Stimulated activated CD4-positive, alpha-beta T cell treated with anti-CD3 and anti-CD28 coated beads, Interleukin-2, amount 100 ng/mL, for 24 hours (primary cell): ENCODE measurements around the gene HTRA1.

Source experiments
- DNase-seq, 2 donors: peaks; one replicate each; pipeline ENCODE4 v3.0.0-alpha.2; 2020

Gene HTRA1

GRCh38 chr10:122521011-122521410 is 59.7 kb downstream of the HTRA1 start:
- DNase-seq, result no peak

DNA sequence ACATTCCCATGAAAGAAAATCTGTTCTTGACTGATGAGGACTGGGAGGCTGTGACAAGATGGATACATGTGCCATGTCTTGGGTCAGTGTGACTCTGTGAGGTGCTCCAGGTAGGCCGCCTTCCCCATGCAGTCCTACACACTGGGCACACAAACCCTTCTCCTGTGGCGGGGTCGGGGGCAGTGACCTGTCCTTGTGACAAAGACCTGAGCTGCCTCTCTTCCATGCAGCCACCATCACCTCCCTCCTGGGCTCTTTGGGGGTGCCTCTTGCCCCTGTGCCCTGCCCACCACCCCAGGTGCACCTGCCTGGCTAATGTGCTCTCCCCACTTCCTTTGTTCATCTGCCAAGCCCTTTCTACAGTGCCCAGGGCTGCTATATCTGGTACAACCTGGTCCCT is 63.5 kb downstream of the HTRA1 start:
- DNase-seq, result no peak

DNA sequence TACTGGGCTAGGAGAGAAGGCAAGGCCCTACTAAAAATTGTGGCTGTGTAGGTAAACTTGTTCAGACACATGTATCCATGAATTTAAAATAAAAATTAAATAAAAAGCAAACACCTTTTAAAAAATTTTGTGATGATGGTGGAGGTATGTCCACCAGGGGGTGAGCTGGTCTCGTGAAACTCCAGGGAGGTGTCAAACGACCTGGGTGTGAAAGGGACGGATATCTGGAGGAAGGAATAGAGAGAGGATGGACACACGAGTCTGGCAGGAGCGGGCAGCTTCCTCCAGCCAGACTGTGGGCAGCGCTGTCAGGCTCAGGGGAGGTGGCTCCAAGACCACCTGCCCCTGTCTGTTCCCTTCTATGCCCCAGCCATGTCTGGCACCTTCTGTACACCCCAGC is 64.4 kb downstream of the HTRA1 start:
- no peak for DNase-seq

GRCh38 chr10:122526892-122527291 is 65.5 kb downstream of the HTRA1 start:
- DNase-seq, result no peak

DNA sequence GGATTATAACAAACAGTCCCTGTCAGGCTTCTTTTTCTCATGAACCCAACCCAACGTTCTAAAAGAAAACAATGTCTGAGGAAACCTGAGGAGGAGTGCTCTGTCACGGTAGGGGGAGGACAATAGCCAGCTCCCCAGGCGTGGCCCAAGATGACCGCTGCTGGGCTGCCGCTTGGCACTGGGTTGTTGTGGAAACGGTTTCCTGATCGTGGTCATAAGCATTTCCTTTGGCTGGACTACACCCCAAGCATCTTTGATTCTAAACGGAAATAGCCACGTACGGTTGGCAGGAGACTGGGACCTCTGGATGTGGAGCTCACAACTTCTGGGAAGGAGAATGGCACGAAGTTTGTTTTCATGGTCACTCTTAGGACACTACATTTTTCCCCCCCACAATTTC is 68.8 kb downstream of the HTRA1 start:
- no peak for DNase-seq

DNA sequence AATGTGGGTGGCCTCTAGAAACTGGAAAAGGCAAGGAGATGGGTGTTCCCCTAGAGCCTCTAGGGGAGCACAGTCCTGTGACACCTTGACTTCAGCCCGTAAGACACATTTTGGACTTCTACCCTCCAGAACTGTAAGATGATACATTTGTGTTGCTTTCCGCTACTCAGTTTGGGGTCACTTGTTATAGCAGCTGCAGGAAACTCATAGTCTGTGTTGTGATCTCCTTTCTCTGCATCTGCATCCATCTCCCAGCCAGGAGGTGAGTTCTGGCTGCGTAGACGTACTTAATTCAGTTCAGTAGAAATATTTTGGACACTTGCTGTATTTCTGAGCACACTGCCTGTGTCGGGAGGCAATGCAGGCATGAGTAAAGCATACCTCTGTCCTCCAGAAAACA is 69.9 kb downstream of the HTRA1 start:
- DNase-seq, result no peak

GRCh38 chr10:122531939-122532338 is 70.6 kb downstream of the HTRA1 start:
- DNase-seq, result no peak

DNA sequence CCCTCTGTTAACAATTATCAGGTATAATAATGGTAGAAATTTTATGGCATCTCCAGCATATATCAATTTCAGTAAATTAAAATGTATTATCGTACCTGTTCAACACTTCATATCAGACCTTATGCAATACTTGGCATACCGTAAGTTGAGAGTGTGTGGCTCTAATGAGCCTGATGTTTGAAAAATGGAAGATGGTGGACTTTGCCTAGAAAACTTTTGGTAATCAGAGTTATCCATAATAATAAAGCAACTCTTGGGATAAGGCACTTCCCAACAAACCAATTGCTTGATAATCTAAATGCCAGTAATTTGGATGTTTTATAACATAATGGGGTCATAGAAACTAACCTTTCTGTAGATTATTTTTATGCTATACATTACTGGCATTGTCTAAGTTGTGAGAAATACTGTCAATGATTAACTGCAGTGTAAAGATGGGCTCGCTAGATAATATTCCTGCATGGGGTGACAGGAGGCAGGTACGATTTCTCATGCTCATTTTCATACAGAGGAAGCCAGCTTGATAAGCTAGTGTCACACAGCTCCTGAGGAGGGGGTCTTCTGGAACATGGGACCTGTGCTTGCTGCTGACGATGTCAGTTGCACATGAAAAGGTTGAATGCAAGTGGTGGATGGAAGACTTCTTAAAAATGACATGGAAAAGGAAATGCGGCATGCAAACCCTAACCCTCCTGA is 71.4 kb downstream of the HTRA1 start:
- no peak for DNase-seq

DNA sequence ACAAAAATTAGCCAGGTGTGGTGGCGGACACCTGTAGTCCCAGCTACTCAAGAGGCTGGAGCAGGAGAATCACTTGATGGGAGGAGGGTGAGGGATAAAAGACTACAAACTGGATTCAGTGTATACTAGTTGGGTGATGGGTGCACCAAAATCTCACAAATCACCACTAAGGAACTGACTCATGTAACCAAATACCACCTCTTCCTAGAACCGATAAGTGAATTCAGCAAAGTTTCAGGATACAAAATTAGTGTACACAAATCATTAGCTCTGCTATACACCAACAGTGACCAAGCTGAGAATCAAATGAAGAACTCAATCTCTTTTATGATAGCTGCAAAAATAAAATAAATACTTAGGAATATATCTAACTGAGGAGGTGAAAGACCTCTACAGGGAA is 76.2 kb downstream of the HTRA1 start:
- DNase-seq, result no peak

- DNase-seq, result no peak
Observed at GRCh38 chr10:122541541-122542002, 80.2 kb downstream of the HTRA1 start.

DNA sequence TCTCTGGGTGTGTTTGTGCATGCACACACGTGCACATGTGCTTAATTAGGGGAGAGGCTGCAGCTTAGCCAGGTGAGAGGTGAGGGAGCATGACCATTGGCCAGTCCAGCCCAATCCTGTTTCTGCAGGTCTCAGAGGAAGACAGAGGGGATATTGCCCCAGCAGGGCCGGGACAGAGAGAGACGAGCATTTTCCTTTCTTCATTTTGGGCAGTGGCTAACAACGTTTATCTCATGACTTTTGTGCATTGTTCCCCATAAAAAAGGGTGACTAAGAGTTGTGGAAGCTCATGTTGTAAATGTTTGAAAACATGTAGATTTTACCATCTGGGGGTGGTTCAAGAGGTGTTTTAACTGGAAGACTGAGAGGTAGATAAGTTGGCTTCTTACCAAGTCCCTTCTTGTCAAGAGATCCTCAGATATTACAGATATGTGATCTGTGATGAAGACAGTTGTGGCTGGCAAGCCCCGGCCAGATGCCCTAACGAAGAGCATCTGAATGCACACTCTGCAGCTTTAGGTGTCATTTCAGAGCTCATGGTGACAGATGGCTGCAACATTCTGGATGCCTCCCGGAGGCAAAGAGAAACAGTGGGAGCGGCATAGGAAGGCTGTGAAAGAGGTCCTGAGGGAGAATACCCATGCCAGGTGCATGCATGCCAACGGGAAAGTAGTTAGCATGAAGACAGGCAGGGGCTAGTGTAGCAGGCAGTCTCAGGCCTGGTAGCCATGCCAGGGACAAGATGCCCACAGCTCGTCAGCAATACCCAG is 82.5 kb downstream of the HTRA1 start:
- no peak for DNase-seq

DNA sequence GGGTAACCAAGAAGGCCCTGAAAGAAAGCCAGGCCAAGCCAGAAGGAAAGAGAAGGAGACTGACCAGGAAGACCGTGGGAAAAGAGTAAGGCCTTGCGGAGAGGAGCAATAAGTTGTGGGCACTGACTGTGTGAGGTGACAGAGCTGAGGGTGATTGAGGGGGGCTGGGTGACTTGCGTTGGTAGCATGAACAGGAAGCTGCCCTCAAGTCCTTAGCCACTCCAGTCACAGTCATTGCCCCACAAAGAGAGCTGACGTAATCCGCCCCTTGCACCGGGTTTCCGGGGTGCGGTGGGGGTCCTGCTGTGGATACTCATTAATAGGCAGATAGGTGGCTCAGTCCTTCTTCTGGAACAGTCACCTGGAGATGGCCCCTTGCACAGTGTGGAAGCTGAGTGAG is 83.1 kb downstream of the HTRA1 start:
- no peak for DNase-seq

DNA sequence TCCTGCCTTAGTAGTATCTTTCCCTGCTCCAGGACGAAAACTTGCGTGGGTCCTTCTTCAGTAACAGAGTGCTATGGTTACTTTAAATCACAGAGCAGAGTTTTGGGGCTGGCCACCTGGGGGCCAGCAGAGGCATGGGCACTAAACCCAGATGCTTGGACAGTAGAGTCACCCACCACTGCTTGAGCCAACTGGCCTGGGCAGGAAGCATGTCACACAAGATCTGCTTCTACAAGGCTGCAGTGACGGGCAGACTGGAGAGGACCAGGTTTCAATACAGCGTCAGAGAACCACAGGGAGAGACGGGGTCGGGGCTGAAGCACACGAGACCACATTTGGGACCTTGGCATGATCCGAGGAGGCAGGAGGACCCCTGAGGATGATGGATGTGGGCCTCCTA is 84.9 kb downstream of the HTRA1 start:
- no peak for DNase-seq

GRCh38 chr10:122548407-122549085 is 87.2 kb downstream of the HTRA1 start:
- no peak for DNase-seq

DNA sequence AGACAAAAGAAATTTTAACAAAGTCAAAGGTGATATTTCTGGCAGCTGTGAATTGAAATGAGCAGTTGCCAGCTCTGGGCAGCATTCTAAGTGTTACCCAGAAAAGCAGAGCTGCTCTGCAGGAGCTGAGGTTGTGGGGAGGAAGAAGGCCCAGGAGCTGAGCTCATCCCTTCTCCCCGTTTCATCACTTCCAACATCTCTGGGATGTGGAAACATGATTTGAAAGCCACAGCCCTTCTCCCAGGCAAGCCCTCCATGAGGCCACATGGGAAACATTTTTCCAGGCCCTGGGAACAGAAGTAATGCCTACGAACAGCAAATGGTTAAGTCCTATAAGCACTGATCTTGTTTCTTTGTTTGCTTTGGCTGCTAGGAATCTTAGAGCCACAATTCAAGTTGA is 88.3 kb downstream of the HTRA1 start:
- DNase-seq, result no peak

GRCh38 chr10:122550427-122550826 is 89.1 kb downstream of the HTRA1 start:
- DNase-seq, result no peak

DNA sequence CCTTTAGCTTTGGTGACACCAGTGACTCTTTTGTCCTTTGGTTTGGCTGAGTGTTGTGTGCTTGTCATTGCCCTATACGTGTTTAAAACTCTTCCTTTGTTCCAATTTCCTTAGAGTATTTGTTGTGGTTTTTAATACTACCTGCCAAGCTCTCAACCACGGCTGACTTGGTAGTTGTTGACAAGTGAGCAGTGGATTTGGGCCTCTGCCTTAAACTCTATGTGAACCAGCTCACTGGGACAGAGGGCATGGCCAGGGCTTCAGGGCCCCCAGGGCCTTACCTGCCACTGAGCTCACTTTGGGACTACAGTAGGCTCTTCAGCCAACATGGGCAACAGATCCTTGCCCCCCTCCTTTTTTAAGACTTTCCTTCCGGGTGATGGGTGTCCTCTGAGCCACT is 89.6 kb downstream of the HTRA1 start:
- no peak for DNase-seq

- DNase-seq, result peak; percentile 44 to 51
Observed at GRCh38 chr10:122551450-122551849, 90.1 kb downstream of the HTRA1 start.

DNA sequence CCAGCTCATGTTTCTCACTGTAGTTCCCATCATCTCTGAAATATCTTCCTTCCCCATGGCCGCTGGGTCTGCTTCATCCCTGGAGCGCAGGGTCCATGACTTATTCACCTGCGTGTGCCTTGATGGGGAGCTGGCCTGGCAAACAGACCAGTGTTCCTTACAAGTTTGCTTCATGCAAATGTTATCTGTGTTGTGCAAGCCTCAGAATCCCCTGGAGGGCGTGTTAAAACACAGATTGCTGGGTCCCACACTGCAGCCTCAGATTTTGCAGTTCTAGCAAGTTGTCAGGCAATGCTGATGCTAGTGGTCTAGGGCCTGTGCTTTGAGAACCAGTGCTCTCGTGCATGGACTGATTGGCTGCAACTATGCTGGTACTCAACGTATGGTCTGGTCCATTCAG is 92.0 kb downstream of the HTRA1 start:
- no peak for DNase-seq

DNA sequence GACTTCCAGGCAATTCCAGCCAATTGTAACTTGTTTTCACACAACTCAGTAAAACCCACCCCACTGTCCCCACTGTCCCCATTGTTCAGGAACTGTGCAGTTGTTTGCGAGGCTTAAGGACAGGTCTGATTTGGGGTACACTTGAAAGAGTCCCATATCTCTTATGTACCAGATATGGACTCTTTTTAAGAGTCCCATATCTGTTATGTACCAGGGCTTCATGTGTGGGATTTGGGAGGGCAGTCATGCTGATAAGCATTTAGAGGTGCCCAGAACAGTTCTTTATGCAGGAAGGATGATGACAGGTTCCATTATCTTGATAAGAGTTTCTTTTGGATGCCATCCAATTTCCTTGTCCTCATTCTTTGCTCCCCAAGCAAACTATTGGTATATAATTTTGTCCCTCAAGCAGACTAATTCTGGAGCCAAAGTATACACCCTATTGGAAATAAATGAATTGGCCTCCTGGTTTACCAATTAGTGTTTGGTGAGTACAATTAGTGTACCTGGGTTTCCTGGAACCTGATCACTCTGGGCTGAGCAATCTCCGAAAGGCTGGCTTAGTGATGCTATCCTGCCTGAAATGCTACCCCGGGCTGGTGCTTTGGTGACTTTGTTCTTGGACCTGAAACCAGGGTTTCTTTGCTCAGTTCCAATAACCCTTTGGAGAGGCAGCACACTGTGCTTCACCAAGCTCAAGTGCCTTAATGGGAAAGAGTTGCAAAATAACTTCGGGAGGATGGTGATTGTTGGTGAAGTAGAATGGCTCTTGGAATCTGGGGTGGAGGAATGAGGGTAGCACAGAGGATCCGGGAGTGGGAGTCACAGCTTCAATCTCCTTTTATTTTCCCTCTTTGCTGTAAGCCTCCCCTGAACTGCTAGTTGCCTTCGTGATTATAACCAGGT is 93.0 kb downstream of the HTRA1 start:
- DNase-seq, result no peak

DNA sequence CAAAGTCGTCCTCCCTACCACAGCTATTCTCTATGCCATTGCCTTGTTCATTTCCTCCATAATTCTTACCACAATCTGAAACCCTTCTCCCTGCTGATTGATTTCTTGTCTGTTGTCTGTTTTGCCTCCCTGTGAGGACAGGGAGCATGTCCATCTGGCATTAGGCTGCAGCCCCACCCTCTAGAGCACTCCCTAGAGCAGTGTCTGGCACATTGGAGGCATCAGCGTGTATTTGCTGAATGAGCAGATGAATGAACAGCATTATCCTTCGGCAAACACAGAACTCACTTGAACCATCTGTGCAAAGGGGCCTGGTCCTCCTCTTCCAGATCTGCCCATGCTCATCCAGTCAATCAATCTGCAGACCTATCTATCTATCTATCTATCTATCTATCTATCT is 94.1 kb downstream of the HTRA1 start:
- DNase-seq, result no peak

DNA sequence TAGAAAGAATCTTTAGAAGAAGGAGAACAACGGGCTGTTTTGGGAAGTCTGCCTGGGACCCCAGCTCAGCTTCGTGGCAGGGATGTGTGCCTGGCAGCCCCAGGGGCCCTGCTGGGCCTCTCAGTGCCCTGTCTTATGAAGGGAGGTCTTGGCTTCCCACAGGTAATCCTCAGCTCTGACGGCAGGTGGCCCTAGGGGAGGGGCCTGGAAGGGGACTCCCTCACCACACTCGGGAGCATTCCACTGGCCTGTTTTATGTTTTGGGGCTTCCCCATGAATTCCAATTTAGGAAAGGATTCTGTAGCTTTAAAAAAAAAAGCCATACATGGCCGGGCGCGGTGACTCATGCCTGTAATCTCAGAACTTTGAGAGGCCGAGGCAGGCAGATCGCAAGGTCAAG is 96.2 kb downstream of the HTRA1 start:
- DNase-seq, result no peak

DNA sequence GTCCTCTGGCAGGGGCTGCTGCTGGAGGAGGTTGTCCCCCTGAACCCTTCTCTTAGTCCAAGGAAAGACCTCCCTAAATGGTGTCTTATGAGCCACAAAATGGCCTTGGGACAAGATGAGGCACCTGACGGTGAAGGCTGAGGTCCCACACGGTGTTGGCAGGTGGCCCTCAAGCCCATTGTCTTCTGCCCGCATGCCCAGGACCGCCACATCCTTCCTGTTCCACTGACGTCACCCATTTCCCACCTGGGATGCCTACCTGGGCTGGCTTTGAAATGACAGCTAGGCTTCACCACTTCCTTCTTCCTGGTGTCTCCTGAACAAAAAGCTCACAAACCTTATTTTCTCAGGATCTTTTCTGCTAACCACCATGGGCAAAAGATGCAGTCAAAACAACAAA is 97.1 kb downstream of the HTRA1 start:
- no peak for DNase-seq
